HG03159 (cell line): ENCODE data around the gene APOB.

Experiments used
- ATAC-seq: cut with Tn5 transposase; IDR thresholded peaks from one replicate; pipeline ENCODE4 v1.9.1; 2021; ENCODE audit warnings: mild to moderate bottlenecking, moderate library complexity; ENCODE audit not compliant: unreplicated experiment

APOB gene

DNA sequence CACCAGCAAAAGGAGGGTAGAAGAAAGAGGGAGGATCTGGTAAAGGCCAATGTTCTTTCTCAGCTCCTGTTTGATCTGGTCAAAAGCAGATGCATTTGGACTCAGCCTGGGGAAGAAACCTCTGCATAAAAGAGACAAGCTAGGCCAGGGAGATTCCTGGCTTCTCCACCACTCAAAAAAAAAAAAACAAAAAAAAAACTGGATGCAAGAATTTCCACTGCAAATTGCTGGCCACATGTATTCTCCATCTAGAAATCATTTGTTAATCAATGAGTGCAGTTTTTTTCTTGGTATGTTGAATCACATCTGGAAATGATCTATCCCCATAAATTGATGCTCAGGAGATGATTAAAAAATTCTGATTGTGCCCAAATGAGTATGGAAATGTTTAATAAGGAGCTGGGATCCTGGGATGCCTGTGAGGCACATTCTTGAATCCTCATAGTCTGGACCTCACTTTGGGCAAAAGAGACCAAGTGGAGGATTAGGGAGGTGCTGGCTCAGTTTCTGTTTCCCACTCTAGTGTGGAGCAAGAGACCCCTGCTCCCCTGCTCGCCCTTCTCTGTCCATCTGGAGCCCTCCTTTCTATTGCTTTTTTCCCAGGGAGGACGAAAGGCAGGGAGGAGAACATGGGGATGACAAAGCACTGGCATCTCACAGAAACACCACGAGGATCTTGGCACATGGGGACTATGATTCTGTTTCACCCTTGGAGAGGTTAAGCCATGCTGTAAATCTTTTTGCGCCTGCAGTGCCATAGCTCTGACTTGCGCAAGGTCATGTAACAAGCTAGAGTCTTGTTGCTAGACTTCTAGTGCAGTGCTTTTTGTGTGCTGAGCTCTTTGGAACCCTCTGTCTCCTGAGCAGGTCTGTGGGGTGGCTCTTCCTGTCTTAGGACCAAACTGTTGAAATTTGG lies 57.6 kb downstream of the APOB start:
- no peak for ATAC-seq

DNA sequence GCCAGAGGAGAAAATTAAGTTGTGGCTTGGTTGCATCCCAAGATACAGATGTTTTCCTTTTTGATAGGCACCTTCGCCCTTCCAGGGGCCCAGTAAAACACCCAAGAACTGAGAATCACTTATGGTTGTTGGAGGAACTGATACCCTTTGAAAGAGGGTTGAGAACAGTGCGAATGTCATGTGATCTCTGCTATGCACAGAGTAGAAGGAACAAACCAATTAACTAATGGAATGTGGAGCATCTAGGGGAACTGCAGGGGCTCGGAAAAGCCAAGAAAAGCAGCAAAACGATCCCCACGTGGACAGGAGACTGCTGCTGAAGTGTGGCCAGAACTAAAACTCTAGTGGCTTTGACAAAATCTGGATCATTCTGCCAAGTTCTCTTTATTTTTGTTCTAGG lies 58.8 kb downstream of the APOB start:
- ATAC-seq = no peak

GRCh38 chr2:20984408-20984807 lies 59.5 kb downstream of the APOB start:
- ATAC-seq = no peak

DNA sequence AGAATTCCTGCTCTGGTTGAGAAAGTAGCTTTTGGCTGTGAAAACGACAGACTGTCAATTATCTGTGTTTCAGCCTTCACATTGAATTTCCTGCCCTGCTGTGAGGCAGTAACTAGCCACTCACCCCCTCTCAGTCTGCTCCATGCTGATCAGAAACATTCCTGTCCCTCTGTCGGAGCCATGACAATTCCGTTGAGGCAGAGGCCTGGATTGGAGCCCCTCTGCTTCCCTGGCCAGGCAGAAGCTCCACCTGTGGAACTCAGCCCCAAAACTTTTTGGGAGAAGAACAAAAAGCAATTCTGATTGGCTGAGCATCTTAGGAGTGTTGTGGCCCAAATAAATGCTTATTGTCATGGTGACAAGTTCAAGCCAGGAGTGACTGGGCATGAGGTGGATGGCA lies 60.0 kb downstream of the APOB start:
- ATAC-seq = no peak

DNA sequence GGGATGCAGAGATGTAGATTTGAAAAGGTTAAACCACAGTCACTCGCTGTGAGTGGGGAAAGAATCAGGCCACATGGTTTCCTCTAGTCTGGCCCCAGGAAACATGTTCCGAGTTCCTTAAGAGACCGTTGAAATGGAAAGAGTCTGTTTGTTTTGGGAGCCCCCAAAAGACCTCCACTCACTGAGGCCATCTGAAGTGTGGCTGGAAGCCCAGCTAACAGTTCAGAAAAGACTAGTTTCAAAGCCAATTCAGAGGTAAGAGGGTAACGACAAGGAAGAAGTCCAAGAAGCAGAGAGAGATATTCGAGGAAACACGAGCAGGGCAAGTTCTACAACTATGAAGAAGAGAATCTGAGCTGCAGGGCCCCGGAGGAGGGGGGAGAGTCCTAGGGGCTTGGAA lies 61.0 kb downstream of the APOB start:
- ATAC-seq = no peak

DNA sequence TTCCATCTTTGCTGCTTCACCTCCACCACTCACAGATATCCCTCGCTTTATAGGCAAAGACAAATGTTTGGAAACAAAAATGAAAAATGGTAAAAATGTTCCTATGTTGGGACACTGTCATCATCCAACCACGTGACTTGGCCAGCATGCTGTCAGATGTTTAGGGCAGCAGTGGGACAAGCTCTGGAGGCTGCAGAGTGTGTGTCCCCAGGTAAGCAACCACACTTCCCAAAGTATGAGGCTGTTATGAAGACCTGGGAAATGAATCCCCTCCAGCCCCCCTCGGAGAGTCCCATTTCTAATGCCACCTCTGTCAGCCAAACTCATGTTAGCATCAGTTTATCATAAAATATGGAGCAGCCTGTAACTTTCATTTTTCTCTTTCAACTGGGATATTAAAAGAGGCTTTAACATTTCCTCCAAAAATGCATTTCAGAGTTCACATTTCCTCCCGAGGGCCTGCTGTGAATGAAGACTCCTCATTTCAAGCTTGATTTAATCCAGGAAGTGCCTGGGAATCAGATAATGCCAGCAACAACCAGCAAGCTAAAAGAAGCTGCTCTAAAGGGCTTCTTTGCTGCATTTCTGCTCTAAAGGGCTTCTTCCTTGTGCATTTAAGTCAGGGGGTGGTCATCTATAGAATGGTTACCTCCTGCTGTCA lies 66.2 kb downstream of the APOB start:
- ATAC-seq = no peak

DNA sequence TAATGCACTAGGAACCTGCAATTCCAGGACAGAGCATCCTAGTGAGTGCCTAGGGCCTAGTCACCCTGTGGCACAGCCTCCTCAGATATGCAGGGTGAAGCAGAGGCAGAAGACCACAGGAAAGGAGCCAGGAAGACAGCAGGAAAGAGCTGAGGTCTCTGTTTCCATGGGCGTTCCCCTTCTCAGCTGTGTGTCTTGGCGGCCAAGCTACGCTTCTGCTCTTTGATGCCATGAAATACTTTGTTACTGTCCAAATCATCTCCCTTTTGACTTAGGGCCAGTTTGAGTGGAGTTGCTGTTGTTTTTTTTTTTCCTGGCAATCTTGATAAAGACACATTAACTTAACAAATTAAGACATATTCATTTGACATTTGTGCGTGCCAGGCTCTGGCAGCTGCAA lies 67.3 kb downstream of the APOB start:
- ATAC-seq = no peak

DNA sequence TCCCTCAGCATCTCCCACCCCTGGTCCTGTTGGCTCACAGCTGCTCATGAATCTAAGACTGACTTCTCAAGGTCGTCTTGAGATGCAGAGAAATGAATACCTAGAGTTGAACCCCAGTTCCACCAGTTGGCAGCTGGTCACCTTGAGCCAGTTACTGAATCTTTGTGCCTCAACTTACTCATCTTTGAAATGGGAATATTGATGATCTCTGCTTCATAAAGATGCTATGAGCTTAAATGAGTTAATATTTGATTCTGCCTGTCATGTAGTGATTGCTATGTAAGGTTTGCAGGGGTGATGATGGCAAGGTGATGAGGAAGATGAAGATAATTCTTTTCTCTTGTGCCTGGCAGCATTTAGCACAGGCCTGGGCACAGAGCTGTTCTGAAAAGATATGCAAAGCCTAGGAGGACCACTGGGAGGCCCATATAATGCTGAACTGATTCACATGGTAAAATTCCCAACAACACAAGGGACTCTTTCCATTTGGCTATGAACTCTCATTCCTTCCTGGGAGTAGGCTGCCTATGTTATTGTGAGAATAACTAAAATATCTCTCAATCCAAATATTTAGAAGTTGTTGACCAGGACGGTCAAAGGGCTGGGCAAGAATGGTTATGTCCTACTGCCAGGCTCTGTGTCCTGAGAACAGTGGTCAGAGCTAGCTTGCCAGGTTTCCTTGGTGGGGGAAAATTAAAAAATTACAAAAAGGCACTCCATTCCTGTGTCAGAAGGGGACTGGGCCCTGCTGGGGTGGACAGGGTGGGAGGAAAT lies 70.9 kb downstream of the APOB start:
- ATAC-seq = no peak

GRCh38 chr2:20972110-20972509 lies 71.8 kb downstream of the APOB start:
- no peak for ATAC-seq

- ATAC-seq = no peak
Measured at GRCh38 chr2:20970068-20970467, 73.8 kb downstream of the APOB start.

DNA sequence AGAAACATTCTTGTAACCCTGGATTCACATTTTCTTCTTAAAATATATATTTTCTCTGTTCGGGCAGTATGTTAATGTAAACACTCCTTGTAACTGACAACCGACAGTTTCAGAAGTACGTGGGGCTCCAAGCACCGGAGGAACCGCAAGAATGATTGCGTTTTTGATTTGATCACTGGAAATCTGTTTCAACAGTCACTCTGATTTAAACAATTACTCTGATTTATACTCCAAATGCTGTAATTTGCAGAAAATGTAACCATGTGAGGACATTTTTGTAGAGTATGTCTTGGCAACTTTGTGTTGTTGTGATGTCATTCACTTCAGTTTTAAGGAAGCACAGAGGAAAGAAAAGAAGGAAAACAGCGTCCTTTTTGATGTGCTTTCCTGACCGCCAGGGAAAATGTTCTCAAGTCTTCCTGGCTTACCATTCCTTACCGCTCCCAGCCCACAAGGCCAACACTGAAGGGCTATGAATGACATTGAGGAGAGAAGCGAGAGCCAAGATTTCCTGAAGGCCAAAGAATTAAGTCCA lies 77.7 kb downstream of the APOB start:
- ATAC-seq = no peak

- no peak for ATAC-seq
Measured at GRCh38 chr2:20965221-20965620, 78.7 kb downstream of the APOB start.

DNA sequence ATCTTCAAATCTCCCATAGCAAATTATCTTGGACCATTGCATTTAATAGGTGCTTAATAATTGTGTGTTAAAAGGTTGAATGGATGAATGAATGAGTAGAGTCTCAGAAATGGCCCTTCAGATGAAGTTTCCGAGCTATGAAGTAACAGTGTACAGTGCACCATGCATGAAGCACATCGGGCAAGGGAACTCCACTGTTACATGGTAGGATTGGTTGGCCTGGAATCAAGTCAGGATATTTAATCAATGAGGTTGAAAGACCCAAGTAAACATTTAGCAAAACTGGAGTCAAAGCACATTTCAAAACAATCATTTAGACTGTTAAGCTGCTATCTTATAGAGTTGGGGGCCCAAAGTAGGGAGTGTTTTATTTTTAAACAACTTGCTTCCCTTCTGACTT lies 80.0 kb downstream of the APOB start:
- ATAC-seq = no peak

DNA sequence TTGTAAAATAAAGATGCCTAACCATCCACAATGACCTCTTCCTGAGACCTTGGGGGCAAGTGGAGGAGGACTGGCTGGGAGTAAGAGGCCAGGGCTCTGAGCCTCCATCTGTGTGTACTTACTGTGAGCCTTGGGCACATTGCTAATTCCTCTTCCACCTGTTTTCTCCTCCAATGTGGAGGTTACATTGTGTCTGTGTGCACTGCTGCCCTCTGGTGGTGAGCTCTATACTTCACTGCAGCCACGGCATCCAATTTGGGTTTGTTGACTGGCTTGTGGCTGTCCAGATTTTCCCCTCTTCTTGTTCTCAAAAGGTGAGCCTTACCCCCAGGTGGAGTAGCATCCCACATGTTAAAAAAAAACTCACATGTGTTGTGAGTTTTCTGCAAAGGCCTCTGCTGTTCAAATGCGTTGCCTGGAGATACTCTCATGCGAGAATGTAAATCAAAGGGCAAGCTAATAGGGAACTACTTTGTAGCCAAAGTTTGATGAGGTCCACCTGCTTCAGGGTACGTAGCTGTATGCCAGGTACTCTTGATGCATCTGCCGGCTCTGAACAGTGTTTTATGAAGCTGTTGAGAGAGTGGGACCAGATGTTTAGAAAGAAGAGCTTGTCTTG lies 80.8 kb downstream of the APOB start:
- peak; percentile 77 for ATAC-seq

GRCh38 chr2:20961858-20962257 lies 82.0 kb downstream of the APOB start:
- ATAC-seq = no peak

DNA sequence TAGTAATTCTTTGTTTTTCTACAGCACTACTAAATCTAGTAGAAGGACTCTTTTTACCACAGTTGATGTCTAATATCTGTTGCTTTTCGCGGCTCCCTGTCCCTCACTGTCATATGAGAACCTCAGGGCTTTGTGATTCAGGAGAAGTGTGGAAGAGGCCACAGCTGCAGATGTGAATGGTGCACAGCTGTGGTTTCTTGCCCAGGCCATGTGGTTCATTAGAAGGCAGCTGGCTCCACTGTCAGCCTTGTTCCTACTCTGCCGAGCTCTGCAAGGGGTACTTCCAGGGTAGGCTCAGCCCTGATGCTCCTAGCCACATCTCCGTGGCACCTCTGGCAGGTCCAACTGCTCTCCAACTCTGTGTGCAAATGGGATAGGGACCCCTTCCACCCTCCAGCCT lies 83.9 kb downstream of the APOB start:
- ATAC-seq = no peak

GRCh38 chr2:20959252-20959651 lies 84.6 kb downstream of the APOB start:
- no peak for ATAC-seq

- ATAC-seq = no peak
Measured at GRCh38 chr2:20957788-20958525, 85.9 kb downstream of the APOB start.

GRCh38 chr2:20955277-20956026 lies 88.4 kb downstream of the APOB start:
- no peak for ATAC-seq
